ENCODE results near the gene ZFYVE9.

DNA sequence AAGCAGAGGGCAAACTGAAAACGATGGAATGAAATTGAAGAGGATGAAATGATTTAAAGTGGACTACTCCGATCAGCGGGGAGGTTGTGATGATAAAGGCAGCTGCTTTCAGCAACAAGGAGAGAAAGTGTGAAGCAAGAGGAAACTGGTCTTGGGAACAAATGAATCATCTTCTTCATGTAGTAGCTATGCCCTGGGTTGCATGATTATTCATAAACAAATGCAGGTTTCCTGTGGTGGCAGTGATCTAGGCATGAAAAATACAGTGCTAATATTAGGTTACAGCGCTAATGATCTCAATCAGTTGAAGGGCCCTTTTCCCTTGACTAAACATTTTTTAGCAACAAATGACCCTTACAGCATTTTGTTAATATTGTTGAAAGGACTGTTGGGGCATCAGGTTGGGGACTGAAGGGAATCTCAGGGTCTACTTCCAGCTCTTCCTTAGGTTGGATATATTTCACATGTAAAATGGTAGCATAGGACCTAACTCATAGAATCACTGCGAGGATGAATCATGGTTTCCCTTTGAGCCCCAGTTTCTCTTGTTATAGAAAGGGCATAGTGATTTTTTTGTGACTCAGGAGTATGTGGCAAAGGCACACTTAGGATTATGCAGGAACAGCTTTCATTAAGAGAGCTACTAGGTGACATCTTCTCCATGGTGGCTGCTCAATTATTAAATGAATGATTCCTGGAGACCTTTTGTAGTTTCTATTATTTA, 1.9 kb upstream of the ZFYVE9 start:
- TF ChIP-seq, protein P1, sequence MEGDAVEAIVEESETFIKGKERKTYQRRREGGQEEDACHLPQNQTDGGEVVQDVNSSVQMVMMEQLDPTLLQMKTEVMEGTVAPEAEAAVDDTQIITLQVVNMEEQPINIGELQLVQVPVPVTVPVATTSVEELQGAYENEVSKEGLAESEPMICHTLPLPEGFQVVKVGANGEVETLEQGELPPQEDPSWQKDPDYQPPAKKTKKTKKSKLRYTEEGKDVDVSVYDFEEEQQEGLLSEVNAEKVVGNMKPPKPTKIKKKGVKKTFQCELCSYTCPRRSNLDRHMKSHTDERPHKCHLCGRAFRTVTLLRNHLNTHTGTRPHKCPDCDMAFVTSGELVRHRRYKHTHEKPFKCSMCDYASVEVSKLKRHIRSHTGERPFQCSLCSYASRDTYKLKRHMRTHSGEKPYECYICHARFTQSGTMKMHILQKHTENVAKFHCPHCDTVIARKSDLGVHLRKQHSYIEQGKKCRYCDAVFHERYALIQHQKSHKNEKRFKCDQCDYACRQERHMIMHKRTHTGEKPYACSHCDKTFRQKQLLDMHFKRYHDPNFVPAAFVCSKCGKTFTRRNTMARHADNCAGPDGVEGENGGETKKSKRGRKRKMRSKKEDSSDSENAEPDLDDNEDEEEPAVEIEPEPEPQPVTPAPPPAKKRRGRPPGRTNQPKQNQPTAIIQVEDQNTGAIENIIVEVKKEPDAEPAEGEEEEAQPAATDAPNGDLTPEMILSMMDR (conservative IDR thresholded peaks at IDR 0.05 in 1 of 2, IDR thresholded peaks at IDR 0.05 in 1 of 2; ENCODE audit: low read depth in 1 of 2, low read length in 2 of 2), result no peak
- TF ChIP-seq EZH2 (IDR thresholded peaks at IDR 0.05; ENCODE audit: low read length, missing control alignments), result no peak
